Cardiac fibroblast (primary cell): ENCODE results near the gene CPZ.

Source experiments
- DNase-seq, 2 donors: peaks; one replicate each; pipeline versions ENCODE4 v3.0.0 to v3.0.0-alpha.2; 2010; ENCODE audit warnings: low read depth in 2 of 2
- H3K4me3 ChIP-seq, 2 donors: replicated peaks in 1 of 2; 1 replicate in 1 of 2; 2 replicates in 1 of 2; pipeline ENCODE4 v1.5.1; 2011; ENCODE audit warnings: low read depth in 2 of 2, low read length in 2 of 2, mild to moderate bottlenecking in 2 of 2, moderate library complexity in 1 of 2
- CTCF ChIP-seq: IDR thresholded peaks from one replicate; pipeline ENCODE4 v1.5.1; 2011; ENCODE audit warnings: low read depth, mild to moderate bottlenecking, low read length, inconsistent platforms

Gene CPZ

GRCh38 chr4:8580321-8581093 is 12.1 kb upstream of the CPZ start, which contains the start of gene GPR78:
TSS of gene GPR78 (plus strand) at chr4:8580392. CDS start at chr4:8580983, 591 bp downstream.
- TF ChIP-seq CTCF, result no peak
- DNase-seq, result peak; percentile 46 to 52
- H3K4me3 ChIP-seq, result no peak within 1 kb of the TSS

- TF ChIP-seq CTCF, result no peak
- no peak for DNase-seq
- H3K4me3 ChIP-seq, result no peak overlapping the region
Observed at GRCh38 chr4:8581094-8581861, 11.3 kb upstream of the CPZ start.

GRCh38 chr4:8582016-8582415 is 10.5 kb upstream of the CPZ start:
- no peak for DNase-seq
- no peak for TF ChIP-seq CTCF
- no peak overlapping the region for H3K4me3 ChIP-seq

- TF ChIP-seq CTCF, result no peak
- DNase-seq, result no peak
- H3K4me3 ChIP-seq, result no peak overlapping the region
Observed at GRCh38 chr4:8582436-8582835, 10.1 kb upstream of the CPZ start.

GRCh38 chr4:8582941-8583654 is 9.5 kb upstream of the CPZ start:
- H3K4me3 ChIP-seq, result no peak overlapping the region
- TF ChIP-seq CTCF, result no peak
- no peak for DNase-seq

- no peak for TF ChIP-seq CTCF
- no peak for DNase-seq
- H3K4me3 ChIP-seq, result no peak overlapping the region
Observed at GRCh38 chr4:8583655-8584025, 8.9 kb upstream of the CPZ start.
